Measurements from ENCODE around the gene NRDC.
"Not testable (repeated sequence)": the region's sequence is repeated elsewhere in the genome, so short reads cannot be mapped to it uniquely, and the experiment has no call there.

The NRDC gene

GRCh38 chr1:51894748-51895147 lies 16.2 kb upstream of the NRDC start:
- not testable (repeated sequence) for DNase-seq

GRCh38 chr1:51878308-51878615 lies 265 bp downstream of the NRDC start:
- no peak for DNase-seq

GRCh38 chr1:51877434-51878307 lies 856 bp downstream of the NRDC start:
- DNase-seq = no peak

GRCh38 chr1:51875836-51876235 lies 2.7 kb downstream of the NRDC start:
- no peak for DNase-seq

GRCh38 chr1:51875291-51875772 lies 3.2 kb downstream of the NRDC start:
- DNase-seq = no peak

- DNase-seq = not testable (repeated sequence)
Observed at GRCh38 chr1:51873270-51873669, 5.3 kb downstream of the NRDC start.

- DNase-seq = no peak
Observed at GRCh38 chr1:51871351-51871975, 7.1 kb downstream of the NRDC start.

- DNase-seq = no peak
Observed at GRCh38 chr1:51870603-51871350, 7.8 kb downstream of the NRDC start.

GRCh38 chr1:51867479-51868232 lies 10.9 kb downstream of the NRDC start:
- DNase-seq = no peak

- DNase-seq = no peak
Observed at GRCh38 chr1:51863384-51863783, 15.1 kb downstream of the NRDC start.

GRCh38 chr1:51861669-51862068 lies 16.9 kb downstream of the NRDC start:
- DNase-seq = no peak

GRCh38 chr1:51859735-51860134 lies 18.8 kb downstream of the NRDC start:
- no peak for DNase-seq

- no peak for DNase-seq
Observed at GRCh38 chr1:51859333-51859732, 19.2 kb downstream of the NRDC start.

GRCh38 chr1:51858892-51859291 lies 19.6 kb downstream of the NRDC start:
- DNase-seq = no peak

- DNase-seq = no peak
Observed at GRCh38 chr1:51856745-51857144, 21.8 kb downstream of the NRDC start.

- no peak for DNase-seq
Observed at GRCh38 chr1:51855624-51856023, 22.9 kb downstream of the NRDC start.

GRCh38 chr1:51853360-51853759 lies 25.2 kb downstream of the NRDC start:
- DNase-seq = no peak

GRCh38 chr1:51851882-51852396 lies 26.6 kb downstream of the NRDC start:
- no peak for DNase-seq

GRCh38 chr1:51850420-51851223 lies 27.9 kb downstream of the NRDC start:
- no peak for DNase-seq

- DNase-seq = no peak
Observed at GRCh38 chr1:51847294-51847920, 31.1 kb downstream of the NRDC start.

- DNase-seq = no peak
Observed at GRCh38 chr1:51843948-51844347, 34.6 kb downstream of the NRDC start.

All from effector CD8-positive, alpha-beta T cell (primary cell).